NT2/D1 (cell line): ENCODE results near the gene LRRN1.

Experiments used
- YY1 ChIP-seq: IDR thresholded peaks from 2 replicates; pipeline ENCODE4 v1.6.1; 2011; ENCODE audit not compliant: insufficient read length, insufficient read depth
- ZNF274 ChIP-seq: IDR thresholded peaks from 2 replicates; pipeline ENCODE4 v1.6.1; 2011; ENCODE audit warnings: mild to moderate bottlenecking, low read depth, low read length

DNA sequence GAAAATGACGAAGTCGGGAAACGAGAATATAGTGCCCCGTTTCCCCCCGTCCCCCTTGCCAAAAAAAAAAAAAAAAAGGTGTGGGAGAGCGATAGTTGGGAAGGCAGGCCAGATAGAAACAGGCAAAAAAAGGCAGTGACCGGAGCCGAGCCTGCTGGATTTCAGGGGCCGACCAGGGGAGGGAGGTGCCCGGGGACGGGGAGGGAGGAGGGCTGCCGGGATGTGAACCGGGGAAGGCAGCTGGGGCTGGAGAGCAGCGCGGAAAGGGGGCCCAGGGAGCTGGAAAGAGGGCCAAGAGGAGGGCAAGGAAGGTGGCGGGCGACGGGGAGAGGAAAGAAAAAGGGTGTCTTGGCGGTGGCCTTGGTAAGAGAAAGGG is 837 bp downstream of the LRRN1 start:
- TF ChIP-seq ZNF274 (no peak), YY1 (no peak)
